ENCODE results near the gene B9D1. TPM values are rescaled to one million over a fixed set of nuclear protein-coding genes. Genes with fewer than 3 reads are reported as not detected.

Gene B9D1
- polyA plus RNA-seq, 1 of the 3 experiments (the other 2 are of a cell fraction): 81.6 TPM

- TF ChIP-seq, protein P1, sequence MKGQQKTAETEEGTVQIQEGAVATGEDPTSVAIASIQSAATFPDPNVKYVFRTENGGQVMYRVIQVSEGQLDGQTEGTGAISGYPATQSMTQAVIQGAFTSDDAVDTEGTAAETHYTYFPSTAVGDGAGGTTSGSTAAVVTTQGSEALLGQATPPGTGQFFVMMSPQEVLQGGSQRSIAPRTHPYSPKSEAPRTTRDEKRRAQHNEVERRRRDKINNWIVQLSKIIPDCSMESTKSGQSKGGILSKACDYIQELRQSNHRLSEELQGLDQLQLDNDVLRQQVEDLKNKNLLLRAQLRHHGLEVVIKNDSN (IDR thresholded peaks at IDR 0.05; ENCODE audit: borderline replicate concordance, low read depth): no peak
These were observed 49.3 kb downstream of the B9D1 start (continued) for GRCh38 chr17:19313066-19313745.

DNA sequence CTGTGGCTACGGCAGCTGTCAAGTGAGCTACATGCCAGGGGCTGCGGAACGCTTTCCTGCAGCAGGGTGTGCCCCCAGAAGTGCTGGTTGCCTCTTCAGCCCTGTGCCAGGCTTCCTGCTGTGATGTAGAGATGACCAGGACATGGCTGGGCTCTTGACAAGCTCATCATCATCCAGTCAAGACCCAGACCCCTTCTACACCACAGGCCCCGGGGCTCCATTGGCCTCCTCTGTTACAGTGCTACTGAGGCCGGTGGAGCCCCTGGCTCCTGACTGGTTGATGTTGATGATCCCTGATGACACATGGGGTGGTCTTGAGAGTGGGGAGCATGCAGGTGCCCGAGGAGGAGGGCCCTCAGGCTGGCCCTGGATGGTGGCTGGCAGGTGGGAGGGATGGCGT lies 50.1 kb downstream of the B9D1 start:
- CTCF ChIA-PET: no interaction called here
- Histone ChIP-seq H3K4me1 (ENCODE audit: control insufficient read depth in 1 of 2, insufficient read depth in 2 of 2, low read depth in 1 of 2, low read length in 1 of 2) (peaks cover 10 to 16% of the 10 kb centered on the region in 2 experiments; a peak in 3 of 4 replicates), H3K9me2 (no peaks in the 10 kb centered on the region), H3K4me3 (ENCODE audit: low read depth in 2 of 2, low read length in 1 of 2) (no peak overlapping the region), H2AFZ (ENCODE audit: low read depth) (no peak overlapping the region), H3K36me3 (replicated peaks in 1 of 2; ENCODE audit: control insufficient read depth in 1 of 2, insufficient read depth in 2 of 2, low read length in 1 of 2) (peaks cover 19 to 44% of the 10 kb centered on the region in 2 experiments), H3K27me3 (ENCODE audit: insufficient read depth) (no peaks in the 10 kb centered on the region), H3K79me2 (ENCODE audit: insufficient read depth) (no peaks in the 10 kb centered on the region), H4K20me1 (ENCODE audit: insufficient read depth) (no peaks in the 10 kb centered on the region), H3K27ac (ENCODE audit: low read depth in 2 of 2, low read length in 1 of 2) (peak overlapping the region in 1 of 2 experiments; percentile 77; a peak in 2 of 4 replicates), H3K9me3 (no peaks in the 10 kb centered on the region), H3K4me2 (peak overlapping the region; percentile 39; the same call in 1 of the 2 replicates), H3F3A (replicated peaks; ENCODE audit: insufficient read depth) (peaks cover 8% of the 10 kb centered on the region), H3K9ac (0 out of 2 replicates have a peak overlapping the region, but pooled peaks have one; percentile 42)
- WGBS (ENCODE audit: low lambda C conversion rate): 88% methylated on average over 4 of the region's 7 CpGs
- POLR2A ChIA-PET: interaction anchor here (0.7 kb wide), 1 partner anchor 13 kb away, joined by 3 read pairs; no protein-coding TSS in a partner anchor
- TF ChIP-seq TEAD4 (IDR thresholded peaks at IDR 0.05; ENCODE audit: borderline replicate concordance, insufficient read depth) (no peak), SMC3 (IDR thresholded peaks at IDR 0.05; ENCODE audit: low read depth, low read length) (no peak), ELF1 (IDR thresholded peaks at IDR 0.05) (no peak)
- DNase-seq: no peak

DNA sequence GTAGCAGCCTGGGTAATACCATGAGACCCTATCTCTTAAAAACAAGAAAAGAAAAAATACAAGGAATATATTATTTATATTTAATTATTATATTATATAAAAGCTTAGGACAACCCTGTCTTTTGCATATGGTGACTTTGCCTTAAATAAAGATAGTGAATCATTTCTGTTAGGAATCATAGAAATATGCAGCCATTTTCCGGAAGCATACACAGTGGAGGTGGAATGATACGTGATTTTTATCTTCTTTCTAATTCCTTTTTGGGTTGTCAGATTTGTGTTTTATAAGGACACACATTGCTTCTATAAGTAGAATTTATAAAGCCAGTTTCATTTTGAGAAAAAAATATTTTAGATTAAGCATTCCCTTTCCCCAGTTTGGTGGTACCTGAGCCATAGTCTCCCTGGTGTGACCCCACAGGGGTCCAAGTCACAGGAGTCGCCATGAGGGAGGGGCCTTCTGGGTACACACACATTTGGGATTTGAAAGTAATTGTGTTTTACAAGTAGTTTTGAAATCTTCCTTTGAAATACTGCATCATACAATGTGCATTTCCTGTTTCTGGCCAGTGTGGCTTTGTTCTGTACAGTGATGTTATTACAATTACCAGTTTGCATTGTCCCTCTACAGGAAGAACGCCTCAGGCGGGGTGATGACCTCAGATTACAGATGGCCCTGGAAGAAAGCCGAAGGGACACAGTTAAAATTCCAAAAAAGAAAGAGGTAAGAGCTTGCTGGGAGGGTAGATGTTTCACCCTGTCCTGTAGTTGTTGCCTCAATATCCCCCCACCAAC lies 50.9 kb downstream of the B9D1 start:
- Histone ChIP-seq H3K36me3 (replicated peaks in 1 of 2; ENCODE audit: control insufficient read depth in 1 of 2, insufficient read depth in 2 of 2, low read length in 1 of 2) (peaks cover 19 to 41% of the 10 kb centered on the region in 2 experiments), H3K79me2 (ENCODE audit: insufficient read depth) (no peaks in the 10 kb centered on the region), H3F3A (replicated peaks; ENCODE audit: insufficient read depth) (peaks cover 8% of the 10 kb centered on the region), H3K27ac (ENCODE audit: low read depth in 2 of 2, low read length in 1 of 2) (peak overlapping the region; percentile 31 to 77; a peak in 3 of 4 replicates), H3K27me3 (ENCODE audit: insufficient read depth) (no peaks in the 10 kb centered on the region), H3K4me1 (ENCODE audit: control insufficient read depth in 1 of 2, insufficient read depth in 2 of 2, low read depth in 1 of 2, low read length in 1 of 2) (peaks cover 10 to 16% of the 10 kb centered on the region in 2 experiments; a peak in 3 of 4 replicates), H3K9ac (peak overlapping the region; percentile 42; the same call in 1 of the 2 replicates), H3K9me3 (no peaks in the 10 kb centered on the region), H3K4me3 (ENCODE audit: low read depth in 2 of 2, low read length in 1 of 2) (peak overlapping the region in 1 of 2 experiments; percentile 33; a peak in 1 of 4 replicates), H2AFZ (ENCODE audit: low read depth) (no peak overlapping the region), H4K20me1 (ENCODE audit: insufficient read depth) (no peaks in the 10 kb centered on the region), H3K9me2 (no peaks in the 10 kb centered on the region), H3K4me2 (peak overlapping the region; percentile 39)
- ChIA-PET CTCF (no interaction called here), POLR2A (interaction anchor here (0.7 kb wide), 1 partner anchor 12 kb away, joined by 3 read pairs; no protein-coding TSS in a partner anchor)
- DNase-seq: no peak
- 63% methylated on average over 6 of the region's 6 CpGs for WGBS (ENCODE audit: low lambda C conversion rate)
- TF ChIP-seq FOXM1 (IDR thresholded peaks at IDR 0.05; ENCODE audit: low read depth) (no peak), FOSL2 (IDR thresholded peaks at IDR 0.05; ENCODE audit: borderline replicate concordance, low read depth) (peak; percentile 48; the same call in 1 of the 2 replicates), NRF1 (IDR thresholded peaks at IDR 0.05; ENCODE audit: low read depth, low read length) (no peak)

Measured in SK-N-SH (cell line).